PFSK-1 (cell line): ENCODE measurements around the gene CCDC69.

Source experiments
- FOXP2 ChIP-seq: optimal IDR thresholded peaks from 2 replicates; pipeline ENCODE3; 2011; ENCODE audit warnings: borderline replicate concordance, control low read depth, inconsistent platforms; ENCODE audit not compliant: insufficient read depth; ENCODE audit errors: extremely low read length, extremely low read depth
- POLR2AphosphoS5 ChIP-seq: IDR thresholded peaks from 2 replicates; pipeline ENCODE4 v1.6.1; 2012; ENCODE audit warnings: low read depth, mild to moderate bottlenecking, control low read depth, low read length, moderate library complexity
- SIN3A ChIP-seq: IDR thresholded peaks from 2 replicates; pipeline ENCODE4 v1.6.1; 2012; ENCODE audit warnings: mild to moderate bottlenecking, low read length, moderate library complexity, borderline replicate concordance; ENCODE audit not compliant: insufficient read depth
- TAF1 ChIP-seq: IDR thresholded peaks from 2 replicates; pipeline ENCODE4 v1.6.1; 2012; ENCODE audit warnings: low read length, control low read depth, borderline replicate concordance; ENCODE audit not compliant: insufficient read depth
- TF ChIP-seq, protein P1 (sequence below), 2 experiments: IDR thresholded peaks; 2 replicates each; pipeline versions ENCODE4 v1.6.1 to v1.8.0; 2011 to 2012; ENCODE audit warnings: low read depth in 2 of 2, low read length in 2 of 2, control low read depth in 1 of 2, inconsistent platforms in 1 of 2, mild to moderate bottlenecking in 1 of 2, moderate library complexity in 1 of 2; ENCODE audit not compliant: insufficient read depth in 1 of 2

GRCh38 chr5:151204051-151204450 is 19.8 kb downstream of the CCDC69 start:
- TF ChIP-seq TAF1 (no peak), POLR2AphosphoS5 (no peak), SIN3A (no peak), FOXP2 (no peak)
- TF ChIP-seq, protein P1, sequence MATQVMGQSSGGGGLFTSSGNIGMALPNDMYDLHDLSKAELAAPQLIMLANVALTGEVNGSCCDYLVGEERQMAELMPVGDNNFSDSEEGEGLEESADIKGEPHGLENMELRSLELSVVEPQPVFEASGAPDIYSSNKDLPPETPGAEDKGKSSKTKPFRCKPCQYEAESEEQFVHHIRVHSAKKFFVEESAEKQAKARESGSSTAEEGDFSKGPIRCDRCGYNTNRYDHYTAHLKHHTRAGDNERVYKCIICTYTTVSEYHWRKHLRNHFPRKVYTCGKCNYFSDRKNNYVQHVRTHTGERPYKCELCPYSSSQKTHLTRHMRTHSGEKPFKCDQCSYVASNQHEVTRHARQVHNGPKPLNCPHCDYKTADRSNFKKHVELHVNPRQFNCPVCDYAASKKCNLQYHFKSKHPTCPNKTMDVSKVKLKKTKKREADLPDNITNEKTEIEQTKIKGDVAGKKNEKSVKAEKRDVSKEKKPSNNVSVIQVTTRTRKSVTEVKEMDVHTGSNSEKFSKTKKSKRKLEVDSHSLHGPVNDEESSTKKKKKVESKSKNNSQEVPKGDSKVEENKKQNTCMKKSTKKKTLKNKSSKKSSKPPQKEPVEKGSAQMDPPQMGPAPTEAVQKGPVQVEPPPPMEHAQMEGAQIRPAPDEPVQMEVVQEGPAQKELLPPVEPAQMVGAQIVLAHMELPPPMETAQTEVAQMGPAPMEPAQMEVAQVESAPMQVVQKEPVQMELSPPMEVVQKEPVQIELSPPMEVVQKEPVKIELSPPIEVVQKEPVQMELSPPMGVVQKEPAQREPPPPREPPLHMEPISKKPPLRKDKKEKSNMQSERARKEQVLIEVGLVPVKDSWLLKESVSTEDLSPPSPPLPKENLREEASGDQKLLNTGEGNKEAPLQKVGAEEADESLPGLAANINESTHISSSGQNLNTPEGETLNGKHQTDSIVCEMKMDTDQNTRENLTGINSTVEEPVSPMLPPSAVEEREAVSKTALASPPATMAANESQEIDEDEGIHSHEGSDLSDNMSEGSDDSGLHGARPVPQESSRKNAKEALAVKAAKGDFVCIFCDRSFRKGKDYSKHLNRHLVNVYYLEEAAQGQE (IDR thresholded peaks at IDR 0.05; ENCODE audit: insufficient read depth in 1 of 2, low read depth in 2 of 2, low read length in 2 of 2), result no peak
